ENCODE results near the gene MEX3A.

MEX3A gene

DNA sequence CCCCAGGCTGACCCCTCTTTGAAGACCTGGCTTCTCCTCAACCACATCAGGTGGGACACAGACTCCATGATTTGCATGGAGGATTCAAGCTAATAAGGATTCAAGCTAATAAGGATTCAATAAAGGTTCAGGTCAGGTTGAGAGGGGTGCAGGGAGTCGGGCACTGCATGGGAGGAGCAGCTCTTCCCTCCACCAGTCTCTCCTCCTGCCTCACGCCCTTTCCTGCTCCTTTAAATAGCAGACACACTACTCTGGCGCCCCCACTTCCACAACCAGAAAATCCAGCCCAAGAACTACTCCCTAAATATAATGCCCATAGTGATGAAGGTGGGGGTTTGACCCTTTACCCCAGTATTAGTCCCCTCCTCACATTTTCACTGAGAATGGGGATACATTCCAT lies 7.1 kb downstream of the MEX3A start:
- TF ChIP-seq, protein P1, sequence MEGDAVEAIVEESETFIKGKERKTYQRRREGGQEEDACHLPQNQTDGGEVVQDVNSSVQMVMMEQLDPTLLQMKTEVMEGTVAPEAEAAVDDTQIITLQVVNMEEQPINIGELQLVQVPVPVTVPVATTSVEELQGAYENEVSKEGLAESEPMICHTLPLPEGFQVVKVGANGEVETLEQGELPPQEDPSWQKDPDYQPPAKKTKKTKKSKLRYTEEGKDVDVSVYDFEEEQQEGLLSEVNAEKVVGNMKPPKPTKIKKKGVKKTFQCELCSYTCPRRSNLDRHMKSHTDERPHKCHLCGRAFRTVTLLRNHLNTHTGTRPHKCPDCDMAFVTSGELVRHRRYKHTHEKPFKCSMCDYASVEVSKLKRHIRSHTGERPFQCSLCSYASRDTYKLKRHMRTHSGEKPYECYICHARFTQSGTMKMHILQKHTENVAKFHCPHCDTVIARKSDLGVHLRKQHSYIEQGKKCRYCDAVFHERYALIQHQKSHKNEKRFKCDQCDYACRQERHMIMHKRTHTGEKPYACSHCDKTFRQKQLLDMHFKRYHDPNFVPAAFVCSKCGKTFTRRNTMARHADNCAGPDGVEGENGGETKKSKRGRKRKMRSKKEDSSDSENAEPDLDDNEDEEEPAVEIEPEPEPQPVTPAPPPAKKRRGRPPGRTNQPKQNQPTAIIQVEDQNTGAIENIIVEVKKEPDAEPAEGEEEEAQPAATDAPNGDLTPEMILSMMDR (IDR thresholded peaks at IDR 0.05), result no peak

DNA sequence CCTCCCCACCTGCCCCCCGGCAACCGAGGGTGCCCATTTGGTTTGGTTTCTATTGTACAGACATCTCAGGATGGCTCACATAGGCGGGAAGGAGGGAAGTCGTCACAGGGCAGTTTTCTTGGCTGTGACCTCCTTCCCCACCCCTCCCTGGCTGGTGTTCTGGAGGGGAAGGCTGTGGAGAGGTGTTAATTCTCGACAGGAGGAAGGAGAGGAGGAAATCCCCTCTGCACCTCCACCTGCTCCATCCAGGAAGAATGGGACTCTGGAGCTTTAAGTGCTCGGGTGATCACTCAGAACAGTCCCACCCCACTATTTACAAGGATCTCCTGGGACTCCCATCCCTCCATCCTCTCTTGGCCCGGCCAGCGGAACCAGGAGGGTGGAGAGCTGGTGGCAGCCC lies 7.6 kb downstream of the MEX3A start:
- TF ChIP-seq, protein P1 (IDR thresholded peaks at IDR 0.05), result no peak

DNA sequence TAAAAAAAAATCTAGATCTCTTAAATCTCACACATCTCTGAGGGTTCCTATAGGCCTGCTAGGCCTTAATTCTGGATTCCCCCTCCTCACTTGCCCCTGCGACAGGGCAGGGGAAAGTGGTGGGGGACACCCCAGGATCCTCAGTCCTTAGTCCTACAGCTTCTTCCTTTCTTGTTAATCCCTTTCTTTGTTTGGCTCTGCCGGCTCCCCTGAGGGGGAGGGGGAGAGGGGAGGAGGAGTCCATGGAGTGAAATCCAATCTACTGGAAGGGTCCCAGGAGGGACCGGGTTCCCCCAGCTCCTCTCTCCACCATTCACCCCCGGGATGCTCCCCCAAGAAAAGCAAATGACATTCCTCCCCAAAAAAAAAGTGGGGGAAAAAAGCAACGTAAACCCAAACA lies 8.5 kb downstream of the MEX3A start:
- TF ChIP-seq, protein P1 (IDR thresholded peaks at IDR 0.05), result no peak

DNA sequence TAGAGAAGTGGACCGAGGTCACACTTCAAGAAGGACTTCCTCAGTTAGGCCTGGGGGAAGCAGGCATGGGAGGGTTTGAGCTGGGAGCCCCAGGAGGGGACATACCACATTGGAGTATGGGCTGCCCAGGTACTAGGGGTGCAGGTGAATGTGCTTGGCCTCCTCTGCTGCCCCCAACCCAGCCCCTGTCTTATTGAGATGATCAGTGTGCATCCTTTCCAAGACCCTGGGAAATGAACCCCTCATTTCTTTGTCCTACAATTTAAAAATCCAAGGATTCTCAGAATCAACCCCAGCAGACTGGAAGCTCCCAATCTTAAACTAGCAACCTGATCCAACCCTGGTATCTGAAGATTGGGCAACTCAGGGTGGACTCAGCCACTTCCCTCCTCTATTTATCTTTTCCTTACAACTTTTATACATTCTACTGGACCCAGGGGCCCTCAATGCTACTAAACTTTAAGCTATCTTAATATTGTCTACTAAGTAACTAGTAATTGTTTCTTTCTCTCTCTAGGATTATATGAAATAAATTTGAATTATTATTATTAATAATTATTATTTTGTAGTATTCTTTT lies 9.1 kb downstream of the MEX3A start:
- TF ChIP-seq, protein P1 (IDR thresholded peaks at IDR 0.05), result no peak

DNA sequence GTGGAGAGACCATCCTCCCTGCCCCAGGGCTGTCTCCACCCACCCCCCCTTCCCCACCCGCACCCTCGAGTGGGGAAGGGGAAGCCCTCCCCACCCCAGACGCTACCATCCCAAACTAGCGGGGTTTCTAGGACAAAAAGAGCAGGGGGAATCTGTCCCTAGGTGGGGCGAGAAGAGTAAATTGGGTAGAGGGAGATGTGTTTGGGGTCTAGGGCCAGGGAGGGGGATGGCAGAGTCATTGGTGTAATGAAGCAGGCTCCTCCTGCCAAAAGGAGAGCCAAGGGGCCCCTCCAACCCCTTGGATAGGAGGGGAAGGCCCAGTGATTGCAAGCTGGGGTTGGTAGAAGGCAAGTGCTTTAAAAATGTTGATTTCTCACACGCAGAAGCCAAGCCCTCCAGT lies 10.0 kb downstream of the MEX3A start:
- TF ChIP-seq, protein P1 (IDR thresholded peaks at IDR 0.05), result no peak

DNA sequence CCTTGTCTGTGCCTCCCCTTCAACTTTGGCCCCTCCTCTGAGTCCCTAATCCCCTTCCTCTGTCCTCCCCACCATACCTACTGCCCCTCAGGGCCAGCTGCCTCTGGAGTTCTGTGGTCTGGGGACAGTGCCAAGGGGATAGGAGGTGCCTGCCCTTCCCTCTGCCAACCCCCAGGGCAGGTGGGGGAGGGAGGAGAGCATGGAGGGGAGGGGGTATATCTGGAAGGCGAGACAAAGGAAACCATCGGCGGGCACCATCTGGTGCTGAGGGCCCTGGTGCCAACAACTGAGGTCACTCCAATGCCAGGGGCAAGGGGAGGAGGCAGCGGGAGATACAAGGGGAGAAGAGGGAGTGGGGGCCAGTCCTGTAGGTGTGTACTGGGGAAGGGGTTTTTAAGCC lies 11.7 kb downstream of the MEX3A start:
- TF ChIP-seq, protein P1 (IDR thresholded peaks at IDR 0.05), result no peak

DNA sequence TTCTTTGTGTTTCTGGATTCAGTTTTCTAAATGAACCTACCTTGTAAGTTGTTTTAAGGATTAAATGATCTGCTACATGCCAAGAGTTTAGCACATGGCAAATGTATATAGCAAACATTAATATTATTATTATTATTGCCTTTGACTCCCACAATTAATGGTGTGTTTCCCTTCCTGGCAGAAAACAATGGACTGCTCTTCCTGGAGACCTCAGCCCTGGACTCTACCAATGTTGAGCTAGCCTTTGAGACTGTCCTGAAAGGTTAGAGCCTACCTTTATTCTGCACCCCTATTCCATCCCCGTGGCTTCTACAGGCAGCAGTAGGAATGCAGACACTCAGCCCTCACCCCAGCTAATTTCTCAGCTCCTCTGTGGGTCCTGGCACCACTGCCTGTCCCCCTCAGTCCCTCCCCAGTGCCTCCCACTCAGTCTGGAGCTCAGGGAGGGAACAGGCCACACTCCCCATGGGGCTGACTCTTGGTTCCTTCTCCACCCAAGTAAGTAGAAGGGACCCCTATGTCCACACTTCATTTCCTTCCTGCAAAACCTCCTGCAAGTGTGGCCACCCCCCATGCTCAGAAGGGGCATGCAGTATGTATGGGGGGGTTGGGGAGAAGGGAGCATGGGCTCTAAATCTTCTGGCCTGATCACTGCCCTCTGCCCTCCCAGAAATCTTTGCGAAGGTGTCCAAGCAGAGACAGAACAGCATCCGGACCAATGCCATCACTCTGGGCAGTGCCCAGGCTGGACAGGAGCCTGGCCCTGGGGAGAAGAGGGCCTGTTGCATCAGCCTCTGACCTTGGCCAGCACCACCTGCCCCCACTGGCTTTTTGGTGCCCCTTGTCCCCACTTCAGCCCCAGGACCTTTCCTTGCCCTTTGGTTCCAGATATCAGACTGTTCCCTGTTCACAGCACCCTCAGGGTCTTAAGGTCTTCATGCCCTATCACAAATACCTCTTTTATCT lies 12.5 kb downstream of the MEX3A start:
- TF ChIP-seq, protein P1 (IDR thresholded peaks at IDR 0.05), result no peak
